Suprapubic skin (tissue), 4 donors: ENCODE measurements around the gene DNAH10. TPM values are rescaled to one million over a fixed set of nuclear protein-coding genes. Genes with fewer than 3 reads are reported as not detected.

Experiments
- DNase-seq, 2 donors: peaks; one replicate each; pipeline ENCODE4 v3.0.0-alpha.2; 2019; ENCODE audit warnings: low spot score in 2 of 2
- H3K27ac ChIP-seq: fragments of 200-600 bp; sonication (generic); one replicate; pipeline ENCODE4 v1.5.1; 2019
- H3K27me3 ChIP-seq: fragments of 200-600 bp; sonication (generic); one replicate; pipeline ENCODE4 v1.5.1; 2019
- H3K36me3 ChIP-seq: fragments of 200-600 bp; sonication (generic); one replicate; pipeline ENCODE4 v1.5.1; 2019
- H3K4me1 ChIP-seq: fragments of 200-600 bp; sonication (generic); one replicate; pipeline ENCODE4 v1.5.1; 2019
- H3K4me3 ChIP-seq: fragments of 200-600 bp; sonication (generic); one replicate; pipeline ENCODE4 v1.5.1; 2019; ENCODE audit warnings: mild to moderate bottlenecking
- H3K9me3 ChIP-seq: fragments of 200-600 bp; sonication (generic); one replicate; pipeline ENCODE4 v1.5.1; 2019
- CTCF ChIP-seq, 2 donors: fragments of 200-600 bp in 1 of 2; fragments of 450-650 bp in 1 of 2; sonication (generic) in 1 of 2; IDR thresholded peaks; one replicate each; pipeline ENCODE4 v1.5.1; 2016 to 2019; ENCODE audit warnings: antibody characterized with exemption in 2 of 2, mild to moderate bottlenecking in 1 of 2, moderate library complexity in 1 of 2
- EP300 ChIP-seq: sonication (generic); formaldehyde crosslinking; IDR thresholded peaks from one replicate; pipeline ENCODE4 v1.6.1; 2017; ENCODE audit warnings: antibody characterized with exemption
- POLR2A ChIP-seq, 2 donors: fragments of 450-650 bp; IDR thresholded peaks; one replicate each; pipeline ENCODE4 v1.6.1; 2017; ENCODE audit warnings: antibody characterized with exemption in 2 of 2, mild to moderate bottlenecking in 2 of 2, moderate library complexity in 2 of 2
- POLR2AphosphoS5 ChIP-seq, 3 donors: sonication (generic); formaldehyde crosslinking; IDR thresholded peaks; one replicate each; pipeline ENCODE4 v1.6.1; 2017; ENCODE audit warnings: antibody characterized with exemption in 3 of 3
- WGBS: methylation state at CpG from one replicate; pipeline ENCODE4 v1.1.5; 2018; 5-methylcytosine and 5-hydroxymethylcytosine counted together
- total RNA-seq, 4 donors: library from RNA; depleted of rRNA; stranded (reverse); fragments of >200 nt; gene quantifications; one replicate each; pipeline ENCODE4 v1.1.0, GENCODE V29; 2016

The DNAH10 gene
- total RNA-seq, 4 donors from 2014 or later = 0.13 to 1.2 (median 0.19) TPM; not detected in 1

GRCh38 chr12:123715195-123715594 lies 46.9 kb upstream of the DNAH10 start:
- TF ChIP-seq EP300 = no peak
- no peak for TF ChIP-seq POLR2A (IDR thresholded peaks at IDR 0.05)
- no peak for TF ChIP-seq POLR2AphosphoS5 (IDR thresholded peaks at IDR 0.05)
- no peak for TF ChIP-seq CTCF (IDR thresholded peaks at IDR 0.05)
- H3K9me3 ChIP-seq = no peaks in the 10 kb centered on the region
- peaks cover 8% of the 10 kb centered on the region for H3K36me3 ChIP-seq
- H3K27me3 ChIP-seq = no peaks in the 10 kb centered on the region
- H3K4me1 ChIP-seq = peaks cover 22% of the 10 kb centered on the region
- no peak overlapping the region for H3K27ac ChIP-seq
- no peak overlapping the region for H3K4me3 ChIP-seq
- DNase-seq = no peak
- WGBS = 69% methylated on average over 2 of the region's 2 CpGs

- Histone ChIP-seq H3K36me3 (peaks cover 20% of the 10 kb centered on the region), H3K27me3 (no peaks in the 10 kb centered on the region), H3K9me3 (no peaks in the 10 kb centered on the region), H3K4me1 (peaks cover 18% of the 10 kb centered on the region), H3K4me3 (no peak overlapping the region), H3K27ac (no peak overlapping the region)
- TF ChIP-seq EP300 (no peak), POLR2A (IDR thresholded peaks at IDR 0.05) (no peak), POLR2AphosphoS5 (IDR thresholded peaks at IDR 0.05) (no peak), CTCF (IDR thresholded peaks at IDR 0.05) (no peak)
- DNase-seq = no peak
- WGBS = 89% methylated on average over 3 of the region's 3 CpGs
These were observed 44.8 kb upstream of the DNAH10 start for GRCh38 chr12:123717350-123717749.

GRCh38 chr12:123720141-123720814 lies 41.8 kb upstream of the DNAH10 start:
- Histone ChIP-seq H3K4me3 (no peak overlapping the region), H3K36me3 (peaks cover 43% of the 10 kb centered on the region), H3K9me3 (no peaks in the 10 kb centered on the region), H3K4me1 (no peaks in the 10 kb centered on the region), H3K27me3 (no peaks in the 10 kb centered on the region), H3K27ac (no peak overlapping the region)
- WGBS = 94% methylated on average over 5 of the region's 5 CpGs
- no peak for TF ChIP-seq EP300
- TF ChIP-seq POLR2A (IDR thresholded peaks at IDR 0.05) = no peak
- no peak for TF ChIP-seq CTCF (IDR thresholded peaks at IDR 0.05)
- no peak for TF ChIP-seq POLR2AphosphoS5 (IDR thresholded peaks at IDR 0.05)
- DNase-seq = no peak

GRCh38 chr12:123721245-123721644 lies 40.9 kb upstream of the DNAH10 start:
- peaks cover 53% of the 10 kb centered on the region for H3K36me3 ChIP-seq
- DNase-seq = no peak
- no peak overlapping the region for H3K27ac ChIP-seq
- TF ChIP-seq POLR2A (IDR thresholded peaks at IDR 0.05) (no peak), CTCF (IDR thresholded peaks at IDR 0.05) (no peak), EP300 (no peak)
- H3K9me3 ChIP-seq = no peaks in the 10 kb centered on the region
- no peaks in the 10 kb centered on the region for H3K27me3 ChIP-seq
- no peak overlapping the region for H3K4me3 ChIP-seq
- 89% methylated on average over 2 of the region's 2 CpGs for WGBS
- H3K4me1 ChIP-seq = no peaks in the 10 kb centered on the region

GRCh38 chr12:123723011-123723410 lies 39.1 kb upstream of the DNAH10 start:
- no peak for DNase-seq
- no peak overlapping the region for H3K4me3 ChIP-seq
- H3K27ac ChIP-seq = no peak overlapping the region
- TF ChIP-seq EP300 = no peak
- no peaks in the 10 kb centered on the region for H3K9me3 ChIP-seq
- H3K27me3 ChIP-seq = no peaks in the 10 kb centered on the region
- H3K36me3 ChIP-seq = peaks cover 70% of the 10 kb centered on the region
- WGBS = 85% methylated on average over 8 of the region's 8 CpGs
- no peaks in the 10 kb centered on the region for H3K4me1 ChIP-seq

- TF ChIP-seq CTCF (IDR thresholded peaks at IDR 0.05) (no peak), POLR2AphosphoS5 (IDR thresholded peaks at IDR 0.05) (no peak), POLR2A (IDR thresholded peaks at IDR 0.05) (no peak), EP300 (no peak)
- H3K27me3 ChIP-seq = no peaks in the 10 kb centered on the region
- H3K4me3 ChIP-seq = no peak overlapping the region
- H3K9me3 ChIP-seq = no peaks in the 10 kb centered on the region
- no peaks in the 10 kb centered on the region for H3K4me1 ChIP-seq
- H3K36me3 ChIP-seq = peaks cover 78% of the 10 kb centered on the region
- no peak for DNase-seq
- H3K27ac ChIP-seq = no peak overlapping the region
- 83% methylated on average over 5 of the region's 5 CpGs for WGBS
These were observed 38.3 kb upstream of the DNAH10 start for GRCh38 chr12:123723765-123724164.
